Endodermal cell (in vitro differentiated cells): ENCODE data around the gene PEAK3. TPM values are rescaled to one million over a fixed set of nuclear protein-coding genes. Genes with fewer than 3 reads are reported as not detected.

Experiments used
- DNase-seq: peaks from one replicate; pipeline ENCODE4 v3.0.0-alpha.2; 2017
- H3K27ac ChIP-seq: 2 replicates; pipeline ENCODE4 v1.5.1; 2013; ENCODE audit warnings: mild to moderate bottlenecking, low read depth, low read length, moderate library complexity
- H3K27me3 ChIP-seq: 2 replicates; pipeline ENCODE4 v1.6.1; 2013; ENCODE audit warnings: mild to moderate bottlenecking, low read length, moderate library complexity; ENCODE audit not compliant: insufficient read depth, control insufficient read depth, poor library complexity, severe bottlenecking
- H3K36me3 ChIP-seq: 2 replicates; pipeline ENCODE4 v1.7.0; 2013; ENCODE audit warnings: mild to moderate bottlenecking, low read length, moderate library complexity; ENCODE audit not compliant: control insufficient read depth, insufficient read depth
- H3K4me1 ChIP-seq: one replicate; pipeline ENCODE4 v1.7.0; 2013; ENCODE audit warnings: low read length; ENCODE audit not compliant: control insufficient read depth, insufficient read depth
- H3K4me3 ChIP-seq: 2 replicates; pipeline ENCODE4 v1.5.1; 2013; ENCODE audit warnings: mild to moderate bottlenecking, low read length, moderate library complexity
- H3K9ac ChIP-seq: 2 replicates; pipeline ENCODE4 v1.6.1; 2013; ENCODE audit warnings: mild to moderate bottlenecking, low read length, moderate library complexity; ENCODE audit not compliant: poor library complexity, severe bottlenecking; ENCODE audit errors: extremely low read depth
- H3K9me3 ChIP-seq: 2 replicates; pipeline ENCODE4 v1.6.1; 2013; ENCODE audit warnings: mild to moderate bottlenecking, low read length, moderate library complexity; ENCODE audit not compliant: control insufficient read depth
- H3K27ac Mint-ChIP-seq: 2 replicates; pipeline ENCODE4 v1.8.0; 2020; ENCODE audit warnings: mixed read lengths
- H3K27me3 Mint-ChIP-seq: 2 replicates; pipeline ENCODE4 v1.8.0; 2021; ENCODE audit warnings: mild to moderate bottlenecking, mixed read lengths; ENCODE audit not compliant: insufficient read depth
- H3K36me3 Mint-ChIP-seq: 2 replicates; pipeline ENCODE4 v1.8.0; 2020; ENCODE audit warnings: low read depth, mixed read lengths
- H3K4me1 Mint-ChIP-seq: 2 replicates; pipeline ENCODE4 v1.8.0; 2020; ENCODE audit warnings: mixed read lengths
- H3K4me3 Mint-ChIP-seq: 2 replicates; pipeline ENCODE4 v1.8.0; 2020; ENCODE audit warnings: mild to moderate bottlenecking, moderate library complexity, mixed read lengths
- H3K9me3 Mint-ChIP-seq: 2 replicates; pipeline ENCODE4 v1.8.0; 2020; ENCODE audit warnings: mild to moderate bottlenecking, mixed read lengths
- WGBS, 2 experiments: methylation state at CpG; one replicate each; pipeline versions ENCODE4 v1.1.5 to v1.1.7; 2013; ENCODE audit warnings: missing lambda C conversion rate in 2 of 2, mixed read lengths in 1 of 2; ENCODE audit not compliant: insufficient coverage in 1 of 2, insufficient read length in 1 of 2; 5-methylcytosine and 5-hydroxymethylcytosine counted together
- total RNA-seq, 2 donors: library from RNA; stranded (reverse); fragmentation: NEBNext Ultra II Directional in 1 of 2; extraction: Animal tissue kit (Norgen Biotek cat#: 25700) in 1 of 2; gene quantifications; 2 replicates in 1 of 2; 3 replicates in 1 of 2; pipeline ENCODE4 v1.2.1, GENCODE V29; 2021
- TF ChIP-seq, protein P1 (sequence below): fragments of 200-600 bp; sonication (generic); conservative IDR thresholded peaks from 2 replicates; pipeline ENCODE4 v1.5.0; 2021; ENCODE audit warnings: antibody characterized with exemption, mild to moderate bottlenecking

Gene PEAK3
- total RNA-seq, 2 donors from 2014 or later: not detected

DNA sequence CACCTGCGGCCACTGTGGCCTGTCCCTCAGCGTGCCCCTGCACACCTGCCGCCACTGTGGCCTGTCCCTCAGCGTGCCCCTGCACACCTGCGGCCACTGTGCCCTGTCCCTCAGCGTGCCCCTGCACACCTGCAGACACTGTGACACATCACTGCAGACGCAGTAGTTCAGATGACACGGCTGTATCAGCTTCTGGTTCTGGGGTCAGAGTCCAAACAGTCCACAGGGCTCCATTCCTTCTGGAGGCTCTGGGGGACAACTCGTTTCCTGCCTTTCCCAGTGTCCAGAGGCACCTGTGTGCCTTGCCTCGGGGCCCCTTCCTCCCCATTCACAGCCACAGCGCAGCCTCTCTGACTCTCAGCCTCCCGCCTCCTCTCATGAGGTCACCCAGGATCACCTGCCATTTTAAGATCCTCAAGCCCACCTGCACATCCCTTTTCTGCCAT is 39.9 kb downstream of the PEAK3 start:
- no peak overlapping the region for H3K27ac ChIP-seq
- H3K36me3 Mint-ChIP-seq: peaks cover 37% of the 10 kb centered on the region
- no peak overlapping the region for H3K4me3 ChIP-seq
- no peak for DNase-seq
- H3K4me1 Mint-ChIP-seq: peaks cover 30% of the 10 kb centered on the region
- no peaks in the 10 kb centered on the region for H3K27me3 Mint-ChIP-seq
- H3K9me3 Mint-ChIP-seq: no peaks in the 10 kb centered on the region
- H3K36me3 ChIP-seq: peaks cover 68% of the 10 kb centered on the region
- no peak overlapping the region for H3K9ac ChIP-seq
- no peaks in the 10 kb centered on the region for H3K9me3 ChIP-seq
- peaks cover 6% of the 10 kb centered on the region for H3K4me1 ChIP-seq
- H3K27ac Mint-ChIP-seq: peak overlapping the region; percentile 85
- WGBS, 2 experiments: 94 to 95% methylated on average over 3 to 12 of the region's 12 CpGs
- H3K27me3 ChIP-seq: no peaks in the 10 kb centered on the region
- no peak overlapping the region for H3K4me3 Mint-ChIP-seq
- TF ChIP-seq, protein P1, sequence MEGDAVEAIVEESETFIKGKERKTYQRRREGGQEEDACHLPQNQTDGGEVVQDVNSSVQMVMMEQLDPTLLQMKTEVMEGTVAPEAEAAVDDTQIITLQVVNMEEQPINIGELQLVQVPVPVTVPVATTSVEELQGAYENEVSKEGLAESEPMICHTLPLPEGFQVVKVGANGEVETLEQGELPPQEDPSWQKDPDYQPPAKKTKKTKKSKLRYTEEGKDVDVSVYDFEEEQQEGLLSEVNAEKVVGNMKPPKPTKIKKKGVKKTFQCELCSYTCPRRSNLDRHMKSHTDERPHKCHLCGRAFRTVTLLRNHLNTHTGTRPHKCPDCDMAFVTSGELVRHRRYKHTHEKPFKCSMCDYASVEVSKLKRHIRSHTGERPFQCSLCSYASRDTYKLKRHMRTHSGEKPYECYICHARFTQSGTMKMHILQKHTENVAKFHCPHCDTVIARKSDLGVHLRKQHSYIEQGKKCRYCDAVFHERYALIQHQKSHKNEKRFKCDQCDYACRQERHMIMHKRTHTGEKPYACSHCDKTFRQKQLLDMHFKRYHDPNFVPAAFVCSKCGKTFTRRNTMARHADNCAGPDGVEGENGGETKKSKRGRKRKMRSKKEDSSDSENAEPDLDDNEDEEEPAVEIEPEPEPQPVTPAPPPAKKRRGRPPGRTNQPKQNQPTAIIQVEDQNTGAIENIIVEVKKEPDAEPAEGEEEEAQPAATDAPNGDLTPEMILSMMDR: no peak

DNA sequence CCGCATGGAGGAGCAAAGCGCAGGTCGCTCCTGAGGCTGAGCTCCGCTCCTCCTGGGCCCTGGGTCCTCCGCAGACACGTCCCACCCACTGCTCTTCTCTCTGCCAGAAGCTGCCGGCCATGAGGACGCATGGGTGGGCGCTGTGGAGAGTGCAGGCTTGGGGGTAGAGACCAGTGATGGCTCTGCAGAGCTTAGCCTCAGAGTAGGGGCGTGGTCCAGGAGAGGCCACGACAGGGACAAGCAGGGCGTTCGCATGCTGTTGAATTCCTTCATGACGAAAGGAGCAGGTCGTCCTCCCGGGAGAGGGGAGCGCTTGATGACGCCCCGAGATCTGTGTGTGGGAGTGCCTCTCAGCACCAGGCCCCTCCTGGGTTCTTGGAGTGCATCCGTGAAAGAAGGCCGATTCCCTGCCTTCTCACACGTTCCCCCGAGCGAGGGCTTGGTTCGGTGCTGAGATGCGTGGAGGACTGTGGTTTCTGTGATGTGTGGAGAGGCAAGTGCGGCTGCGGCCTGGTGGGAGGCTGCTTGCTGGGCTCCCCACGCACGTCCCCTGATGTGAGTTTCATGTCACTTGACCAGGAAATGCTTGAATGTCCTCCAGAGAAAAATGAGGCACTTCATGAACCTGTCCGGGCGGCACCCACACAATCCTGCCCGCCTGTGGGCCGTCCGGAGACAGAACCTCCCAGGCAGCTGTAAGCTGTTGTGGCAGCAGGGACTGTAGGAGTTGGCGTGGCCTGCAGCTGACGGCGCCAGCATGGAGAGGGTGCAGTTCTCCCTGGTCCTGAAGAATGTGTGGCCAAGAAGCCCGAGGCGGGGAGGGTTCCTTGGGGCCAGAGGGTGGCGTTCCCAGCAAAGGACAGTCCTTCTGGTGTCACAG is 40.9 kb downstream of the PEAK3 start:
- Histone ChIP-seq H3K36me3 (peaks cover 62% of the 10 kb centered on the region), H3K4me3 (peak overlapping the region; percentile 91), H3K27ac (peak overlapping the region; percentile 77), H3K27me3 (no peaks in the 10 kb centered on the region), H3K9me3 (no peaks in the 10 kb centered on the region), H3K4me1 (peaks cover 6% of the 10 kb centered on the region), H3K9ac (peak overlapping the region; percentile 74)
- Mint-ChIP-seq H3K4me3 (peak overlapping the region; percentile 92), H3K27ac (peak overlapping the region; percentile 87), H3K4me1 (peaks cover 30% of the 10 kb centered on the region), H3K27me3 (no peaks in the 10 kb centered on the region), H3K9me3 (no peaks in the 10 kb centered on the region), H3K36me3 (peaks cover 37% of the 10 kb centered on the region)
- TF ChIP-seq, protein P1: no peak
- no peak for DNase-seq
- 94 to 95% methylated on average over 31 to 41 of the region's 41 CpGs for WGBS, 2 experiments

DNA sequence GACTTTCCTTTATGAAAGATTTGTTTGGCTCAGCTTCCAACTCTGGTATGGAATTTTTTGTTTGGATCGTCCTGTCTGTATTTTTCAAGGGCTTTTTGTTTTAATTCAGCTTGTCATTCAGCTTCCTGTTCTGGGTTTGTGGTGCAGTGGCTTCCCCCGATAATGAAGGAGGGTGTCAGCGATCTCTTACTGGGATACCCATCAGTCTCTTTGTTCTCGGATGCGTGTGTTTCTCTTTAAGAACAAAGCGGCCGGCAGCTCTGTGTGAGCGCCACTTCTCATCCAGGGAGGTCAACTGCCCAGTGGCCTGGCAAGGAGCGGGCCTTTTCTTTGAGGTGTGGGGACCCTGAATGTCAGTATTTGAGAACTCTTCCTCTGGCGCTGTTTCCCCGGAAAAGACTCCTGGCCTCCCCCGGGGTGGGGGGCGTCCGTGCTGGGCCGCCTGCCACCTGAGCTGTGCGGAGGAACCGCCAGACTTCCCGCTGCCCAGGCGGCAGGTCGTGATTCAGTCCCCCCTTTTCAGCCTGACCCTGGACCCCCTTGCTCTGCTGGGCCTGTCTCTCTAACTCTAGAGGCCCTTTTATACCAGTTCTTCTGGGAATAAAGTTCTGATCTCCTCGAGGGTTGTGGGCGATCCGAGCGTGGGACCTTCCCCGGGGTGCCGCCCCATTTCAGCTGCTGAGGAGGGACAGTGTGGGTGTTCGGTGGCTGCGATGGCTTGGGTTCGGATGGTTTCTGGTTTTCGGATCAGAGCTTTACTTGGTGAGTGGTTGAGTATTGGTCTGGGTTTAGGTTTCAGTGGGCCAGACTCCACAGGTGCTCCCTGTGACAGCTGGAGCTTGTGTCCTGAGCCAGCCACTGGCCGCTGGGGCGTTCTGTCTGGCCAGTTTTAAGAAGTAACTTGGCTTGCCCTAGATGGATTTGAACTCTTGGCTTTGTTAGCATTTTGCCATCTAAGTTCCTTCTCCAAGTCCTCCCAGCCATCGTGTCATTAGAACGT is 41.9 kb downstream of the PEAK3 start:
- TF ChIP-seq, protein P1: no peak
- DNase-seq: peak; percentile 75
- Mint-ChIP-seq H3K27me3 (no peaks in the 10 kb centered on the region), H3K36me3 (peaks cover 34% of the 10 kb centered on the region), H3K4me3 (peak overlapping the region; percentile 92), H3K9me3 (no peaks in the 10 kb centered on the region), H3K4me1 (peaks cover 33% of the 10 kb centered on the region), H3K27ac (peak overlapping the region; percentile 86)
- Histone ChIP-seq H3K27ac (peak overlapping the region; percentile 77), H3K36me3 (peaks cover 51% of the 10 kb centered on the region), H3K27me3 (no peaks in the 10 kb centered on the region), H3K9ac (peak overlapping the region; percentile 74), H3K9me3 (no peaks in the 10 kb centered on the region), H3K4me1 (peaks cover 6% of the 10 kb centered on the region), H3K4me3 (peak overlapping the region; percentile 91)
- 47 to 50% methylated on average over 20 to 34 of the region's 34 CpGs for WGBS, 2 experiments
